ENCODE results near the gene LYRM7. TPM values are rescaled to one million over a fixed set of nuclear protein-coding genes. Genes with fewer than 3 reads are reported as not detected.

LYRM7 gene
- total RNA-seq, 1 donor from 2014 or later: 10.7 TPM

GRCh38 chr5:131169810-131170539 lies 769 bp upstream of the LYRM7 start:
- H3K4me1 Mint-ChIP-seq: peaks cover 38% of the 10 kb centered on the region
- peak overlapping the region; percentile 92 for H3K4me3 Mint-ChIP-seq
- no peak for DNase-seq (ENCODE audit: low read depth, low spot score)
- no peaks in the 10 kb centered on the region for H3K9me3 Mint-ChIP-seq
- no peak for TF ChIP-seq CTCF (conservative IDR thresholded peaks at IDR 0.05)
- no peak overlapping the region for H3K27ac Mint-ChIP-seq (ENCODE audit: unreplicated experiment)
- H3K27me3 Mint-ChIP-seq (ENCODE audit: low read depth): no peaks in the 10 kb centered on the region
- no peaks in the 10 kb centered on the region for H3K36me3 Mint-ChIP-seq (ENCODE audit: low read depth)

- no peaks in the 10 kb centered on the region for H3K27me3 Mint-ChIP-seq (ENCODE audit: low read depth)
- no peak for DNase-seq (ENCODE audit: low read depth, low spot score)
- no peaks in the 10 kb centered on the region for H3K36me3 Mint-ChIP-seq (ENCODE audit: low read depth)
- peak overlapping the region; percentile 31 for H3K27ac Mint-ChIP-seq (ENCODE audit: unreplicated experiment)
- H3K4me3 Mint-ChIP-seq: peak overlapping the region; percentile 92
- H3K4me1 Mint-ChIP-seq: peaks cover 27% of the 10 kb centered on the region
- TF ChIP-seq CTCF (conservative IDR thresholded peaks at IDR 0.05): no peak
- no peaks in the 10 kb centered on the region for H3K9me3 Mint-ChIP-seq
Measured at GRCh38 chr5:131171276-131171810, 599 bp downstream of the LYRM7 start.

- Mint-ChIP-seq H3K27me3 (ENCODE audit: low read depth) (no peaks in the 10 kb centered on the region), H3K27ac (ENCODE audit: unreplicated experiment) (no peak overlapping the region), H3K36me3 (ENCODE audit: low read depth) (no peaks in the 10 kb centered on the region), H3K9me3 (no peaks in the 10 kb centered on the region), H3K4me1 (no peaks in the 10 kb centered on the region), H3K4me3 (no peak overlapping the region)
- DNase-seq (ENCODE audit: low read depth, low spot score): no peak
- no peak for TF ChIP-seq CTCF (conservative IDR thresholded peaks at IDR 0.05)
Measured at GRCh38 chr5:131180407-131180806, 9.7 kb downstream of the LYRM7 start.

GRCh38 chr5:131182839-131183238 lies 12.1 kb downstream of the LYRM7 start:
- Mint-ChIP-seq H3K4me1 (no peaks in the 10 kb centered on the region), H3K27me3 (ENCODE audit: low read depth) (no peaks in the 10 kb centered on the region), H3K9me3 (no peaks in the 10 kb centered on the region), H3K4me3 (no peak overlapping the region), H3K27ac (ENCODE audit: unreplicated experiment) (no peak overlapping the region), H3K36me3 (ENCODE audit: low read depth) (no peaks in the 10 kb centered on the region)
- TF ChIP-seq CTCF (conservative IDR thresholded peaks at IDR 0.05): no peak
- no peak for DNase-seq (ENCODE audit: low read depth, low spot score)

GRCh38 chr5:131185523-131186104 lies 14.9 kb downstream of the LYRM7 start:
- H3K36me3 Mint-ChIP-seq (ENCODE audit: low read depth): no peaks in the 10 kb centered on the region
- H3K27me3 Mint-ChIP-seq (ENCODE audit: low read depth): no peaks in the 10 kb centered on the region
- no peak for DNase-seq (ENCODE audit: low read depth, low spot score)
- no peak overlapping the region for H3K27ac Mint-ChIP-seq (ENCODE audit: unreplicated experiment)
- H3K4me3 Mint-ChIP-seq: no peak overlapping the region
- TF ChIP-seq CTCF (conservative IDR thresholded peaks at IDR 0.05): no peak
- H3K9me3 Mint-ChIP-seq: no peaks in the 10 kb centered on the region
- no peaks in the 10 kb centered on the region for H3K4me1 Mint-ChIP-seq

All from neural crest cell (in vitro differentiated cells).